HepG2 (cell line): Measurements from ENCODE around the gene NUDT8. TPM values are rescaled to one million over a fixed set of nuclear protein-coding genes. Genes with fewer than 3 reads are reported as not detected.

Experiments
- ATAC-seq: fragments of 200-7000 bp; cut with Tn5 transposase; 3 replicates; pipeline ENCODE4 v1.9.1; 2020; ENCODE audit warnings: mild to moderate bottlenecking, moderate library complexity
- BruUV-seq: library from RNA; stranded (reverse); fragments of 400-500 nt; replicated peaks from 2 replicates; lab custom pipeline; 2021; lab: Mats Ljungman, UMichigan
- CTCF ChIA-PET: fragments of 300-600 bp; formaldehyde crosslinking; extraction: SDS; loops from one replicate; lab custom pipeline; 2021; ENCODE audit warnings: low total read pairs, inconsistent platforms, low intra/inter-chr PET ratio; lab: Yijun Ruan, JAX
- POLR2A ChIA-PET: fragments of 350-600 bp; sonication (Branson Sonifier 250); formaldehyde crosslinking; loops from one replicate; lab custom pipeline; 2020; ENCODE audit warnings: antibody characterized with exemption, inconsistent platforms; lab: Yijun Ruan, JAX
- DNase-seq: peaks from one replicate; pipeline ENCODE4 v3.0.0-alpha.2; 2015; ENCODE audit warnings: low spot score
- FAIRE-seq: peaks from 3 replicates; lab custom pipeline; 2011; peaks lifted over from hg19 to GRCh38; lab: Jason Lieb, UNC
- H2AFZ ChIP-seq: one replicate; pipeline ENCODE4 v1.6.1; 2011; ENCODE audit warnings: low read length, inconsistent platforms
- H3K27ac ChIP-seq: fragments of 300-600 bp; 3 replicates; pipeline ENCODE4 v1.8.0; 2011; ENCODE audit warnings: mixed run types, mild to moderate bottlenecking, mixed read lengths, low read length, inconsistent platforms; ENCODE audit not compliant: insufficient read depth; ENCODE audit errors: extremely low read length
- H3K27me3 ChIP-seq, 2 experiments: fragments of 200-600 bp in 1 of 2; 2 replicates in 1 of 2; 3 replicates in 1 of 2; pipeline versions ENCODE4 v1.6.0 to v1.8.0; 2011; ENCODE audit warnings: low read length in 2 of 2, mild to moderate bottlenecking in 2 of 2, moderate library complexity in 2 of 2, inconsistent platforms in 1 of 2; ENCODE audit not compliant: insufficient read depth in 2 of 2, control insufficient read depth in 1 of 2
- H3K36me3 ChIP-seq, 2 experiments: fragments of 200-600 bp in 1 of 2; replicated peaks in 1 of 2; 2 replicates in 1 of 2; 3 replicates in 1 of 2; pipeline versions ENCODE4 v1.5.1 to v1.8.0; 2011; ENCODE audit warnings: low read length in 2 of 2, inconsistent platforms in 1 of 2; ENCODE audit not compliant: insufficient read depth in 2 of 2, control insufficient read depth in 1 of 2
- H3K4me1 ChIP-seq: 2 replicates; pipeline ENCODE4 v1.5.1; 2012; ENCODE audit warnings: low read length, inconsistent platforms; ENCODE audit not compliant: insufficient read depth
- H3K4me2 ChIP-seq: 2 replicates; pipeline ENCODE4 v1.6.0; 2011; ENCODE audit warnings: low read depth, low read length, inconsistent platforms
- H3K4me3 ChIP-seq, 3 experiments: fragments of 200-600 bp in 1 of 3; sonication (generic), shearing (Covaris generic) in 1 of 3; replicated peaks in 1 of 3; 2 replicates each; pipeline ENCODE4 v1.5.1; 2011 to 2016; ENCODE audit warnings: low read length in 3 of 3, inconsistent platforms in 2 of 3, low read depth in 2 of 3, mild to moderate bottlenecking in 2 of 3, control low read depth in 1 of 3, mixed read lengths in 1 of 3; ENCODE audit not compliant: insufficient read depth in 1 of 3
- H3K79me2 ChIP-seq: one replicate; pipeline ENCODE4 v1.6.1; 2011; ENCODE audit warnings: low read length, inconsistent platforms; ENCODE audit not compliant: insufficient read depth
- H3K9ac ChIP-seq: 2 replicates; pipeline ENCODE4 v1.6.0; 2011; ENCODE audit warnings: mild to moderate bottlenecking, low read depth, low read length, inconsistent platforms; ENCODE audit not compliant: insufficient read depth
- H3K9me3 ChIP-seq: 2 replicates; pipeline ENCODE4 v1.5.1; 2012; ENCODE audit warnings: mild to moderate bottlenecking, low read length
- H4K20me1 ChIP-seq: 2 replicates; pipeline ENCODE4 v1.6.0; 2011; ENCODE audit warnings: inconsistent platforms, mild to moderate bottlenecking, low read length, moderate library complexity; ENCODE audit not compliant: insufficient read depth
- HMG20A ChIP-seq: IDR thresholded peaks from 2 replicates; pipeline ENCODE4 v1.6.1; 2016; ENCODE audit warnings: borderline replicate concordance
- NFKB2 ChIP-seq: sonication (generic); formaldehyde crosslinking; IDR thresholded peaks from 2 replicates; pipeline ENCODE4 v1.4.0; 2020; ENCODE audit warnings: missing genetic modification reagents, borderline replicate concordance
- TFAP4 ChIP-seq: sonication (generic); IDR thresholded peaks from 2 replicates; pipeline ENCODE4 v1.6.1; 2016; ENCODE audit warnings: low read depth, borderline replicate concordance
- ZNF567 ChIP-seq: sonication (generic); formaldehyde crosslinking; IDR thresholded peaks from 2 replicates; pipeline ENCODE4 v1.8.1; 2023; ENCODE audit warnings: mild to moderate bottlenecking, missing genetic modification reagents, borderline replicate concordance
- ZNF766 ChIP-seq: sonication (generic); formaldehyde crosslinking; IDR thresholded peaks from 2 replicates; pipeline ENCODE4 v1.5.0; 2020; ENCODE audit warnings: missing genetic modification reagents, borderline replicate concordance
- WGBS: methylation state at CpG from one replicate; pipeline ENCODE4 v1.1.6; 2017; ENCODE audit warnings: low lambda C conversion rate; 5-methylcytosine and 5-hydroxymethylcytosine counted together
- in situ Hi-C: cut with HindIII; loops from 2 replicates; pipeline ENCODE4 v1.10.0; 2017; ENCODE audit warnings: low pct_unique_long_range_greater_than_20kb; ENCODE audit not compliant: extremely low pct_ligation_motif_present
- intact Hi-C: fragments of 100-400 bp; cut with micrococcal nuclease; formaldehyde crosslinking; loops from one replicate; pipeline ENCODE4 v1.10.0; 2022; ENCODE audit not compliant: unreplicated experiment
- polyA plus RNA-seq, 8 experiments: library from polyadenylated mRNA; depleted of rRNA in 3 of 8; stranded (reverse) in 7 of 8; unstranded in 1 of 8; fragments of >200 nt; fragmentation: Illumina TruSeq in 4 of 8; extraction: Trizol in 4 of 8; gene quantifications; 2 replicates each; pipeline versions ENCODE4 v1.2.1 to v1.2.3, GENCODE V29; 2011 to 2016; ENCODE audit warnings: low read depth in 4 of 8, missing spikeins in 1 of 8, mixed read lengths in 1 of 8; ENCODE audit not compliant: insufficient read depth in 1 of 8
- total RNA-seq, 5 experiments: library from RNA; depleted of rRNA; stranded (reverse); fragments of >200 nt; fragmentation: Illumina TruSeq; extraction: Trizol; gene quantifications; 2 replicates each; pipeline ENCODE4 v1.2.3, GENCODE V29; 2016; ENCODE audit warnings: low read depth in 1 of 5
- TF ChIP-seq, protein P1 (sequence below): sonication (generic); formaldehyde crosslinking; IDR thresholded peaks from 2 replicates; pipeline ENCODE4 v1.4.0; 2020; ENCODE audit warnings: missing genetic modification reagents
- TF ChIP-seq, protein P2 (sequence below): sonication (generic); formaldehyde crosslinking; IDR thresholded peaks from 2 replicates; pipeline ENCODE4 v1.5.0; 2020; ENCODE audit warnings: missing genetic modification reagents, mild to moderate bottlenecking, borderline replicate concordance

NUDT8 gene
- total and polyA plus RNA-seq, 2 of the 13 experiments (the other 11 are each of a cell fraction or from before 2014, with no cell fraction given), result 6.7 to 25.8 TPM

- no peaks in the 10 kb centered on the region for H3K4me1 ChIP-seq
- no peak for TF ChIP-seq ZNF567 (CRISPR knock-in tag)
- TF ChIP-seq, all 625 proteins: peak for 0
- Histone ChIP-seq H3K4me3 (no peak overlapping the region), H3K4me2 (no peak overlapping the region), H3K79me2 (no peaks in the 10 kb centered on the region), H3K27ac (no peak overlapping the region), H4K20me1 (no peaks in the 10 kb centered on the region), H2AFZ (no peak overlapping the region), H3K27me3 (peaks cover 1 to 17% of the 10 kb centered on the region in 2 experiments; a peak in 3 of 5 replicates), H3K36me3 (no peaks in the 10 kb centered on the region), H3K9me3 (no peaks in the 10 kb centered on the region), H3K9ac (no peak overlapping the region)
- in situ Hi-C loops, result loop anchor here (25.0 kb wide), 1 partner anchor 120 kb away; no protein-coding TSS in a partner anchor
- intact Hi-C loops, result no loop called here
- ChIA-PET POLR2A (no interaction called here), CTCF (no interaction called here)
- no TSS peak for BruUV-seq
- no peak for ATAC-seq
- WGBS, result 46% methylated on average over 3 of the region's 20 CpGs
- DNase-seq, result no peak
- no peak for FAIRE-seq
Measured at GRCh38 chr11:67666676-67667489, 37.1 kb upstream of the NUDT8 start.

DNA sequence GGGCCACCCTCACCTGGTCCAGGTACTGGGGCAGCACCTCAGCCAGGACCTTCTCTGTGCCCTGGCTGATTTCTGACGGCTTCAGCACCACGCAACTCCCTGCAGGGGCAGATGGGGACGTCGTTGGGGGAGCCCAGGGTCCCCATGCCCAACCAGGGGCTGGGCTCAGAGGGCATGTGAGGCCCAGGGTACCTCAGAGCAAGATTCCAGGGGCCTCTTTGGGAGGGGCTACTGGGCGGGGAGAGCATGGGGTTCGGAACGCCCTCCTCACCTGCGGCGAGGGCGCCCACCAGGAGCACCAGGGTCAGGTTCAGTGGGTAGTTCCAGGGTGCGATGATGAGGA lies 36.5 kb upstream of the NUDT8 start:
- DNase-seq, result no peak
- TF ChIP-seq, protein P1, sequence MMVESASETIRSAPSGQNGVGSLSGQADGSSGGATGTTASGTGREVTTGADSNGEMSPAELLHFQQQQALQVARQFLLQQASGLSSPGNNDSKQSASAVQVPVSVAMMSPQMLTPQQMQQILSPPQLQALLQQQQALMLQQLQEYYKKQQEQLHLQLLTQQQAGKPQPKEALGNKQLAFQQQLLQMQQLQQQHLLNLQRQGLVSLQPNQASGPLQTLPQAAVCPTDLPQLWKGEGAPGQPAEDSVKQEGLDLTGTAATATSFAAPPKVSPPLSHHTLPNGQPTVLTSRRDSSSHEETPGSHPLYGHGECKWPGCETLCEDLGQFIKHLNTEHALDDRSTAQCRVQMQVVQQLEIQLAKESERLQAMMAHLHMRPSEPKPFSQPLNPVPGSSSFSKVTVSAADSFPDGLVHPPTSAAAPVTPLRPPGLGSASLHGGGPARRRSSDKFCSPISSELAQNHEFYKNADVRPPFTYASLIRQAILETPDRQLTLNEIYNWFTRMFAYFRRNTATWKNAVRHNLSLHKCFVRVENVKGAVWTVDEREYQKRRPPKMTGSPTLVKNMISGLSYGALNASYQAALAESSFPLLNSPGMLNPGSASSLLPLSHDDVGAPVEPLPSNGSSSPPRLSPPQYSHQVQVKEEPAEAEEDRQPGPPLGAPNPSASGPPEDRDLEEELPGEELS, result no peak
- TF ChIP-seq HMG20A (CRISPR knock-in tag) (no peak), ZNF766 (no peak), NFKB2 (CRISPR knock-in tag) (no peak), TFAP4 (no peak)
- TF ChIP-seq, protein P2, sequence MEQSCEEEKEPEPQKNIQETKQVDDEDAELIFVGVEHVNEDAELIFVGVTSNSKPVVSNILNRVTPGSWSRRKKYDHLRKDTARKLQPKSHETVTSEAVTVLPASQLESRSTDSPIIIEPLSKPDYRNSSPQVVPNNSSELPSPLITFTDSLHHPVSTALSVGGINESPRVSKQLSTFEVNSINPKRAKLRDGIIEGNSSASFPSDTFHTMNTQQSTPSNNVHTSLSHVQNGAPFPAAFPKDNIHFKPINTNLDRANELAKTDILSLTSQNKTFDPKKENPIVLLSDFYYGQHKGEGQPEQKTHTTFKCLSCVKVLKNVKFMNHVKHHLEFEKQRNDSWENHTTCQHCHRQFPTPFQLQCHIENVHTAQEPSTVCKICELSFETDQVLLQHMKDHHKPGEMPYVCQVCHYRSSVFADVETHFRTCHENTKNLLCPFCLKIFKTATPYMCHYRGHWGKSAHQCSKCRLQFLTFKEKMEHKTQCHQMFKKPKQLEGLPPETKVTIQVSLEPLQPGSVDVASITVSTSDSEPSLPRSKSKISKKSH (CRISPR knock-in tag), result no peak

More for the DNA sequence above, 36.5 kb upstream of the NUDT8 start:
- Histone ChIP-seq H3K27ac (no peak overlapping the region), H3K9me3 (no peaks in the 10 kb centered on the region), H3K4me3 (no peak overlapping the region), H3K27me3 (peaks cover 1 to 17% of the 10 kb centered on the region in 2 experiments; a peak in 3 of 5 replicates), H3K9ac (no peak overlapping the region), H3K4me1 (no peaks in the 10 kb centered on the region), H3K4me2 (no peak overlapping the region), H4K20me1 (no peaks in the 10 kb centered on the region), H3K79me2 (no peaks in the 10 kb centered on the region), H2AFZ (no peak overlapping the region), H3K36me3 (no peaks in the 10 kb centered on the region)
- CTCF ChIA-PET, result no interaction called here
- no TSS peak for BruUV-seq
- POLR2A ChIA-PET, result no interaction called here
- FAIRE-seq (no peak), ATAC-seq (no peak)
- in situ Hi-C loops (loop anchor here (25.0 kb wide), 1 partner anchor 121 kb away; no protein-coding TSS in a partner anchor), intact Hi-C loops (no loop called here)
- 100% methylated on average over 2 of the region's 11 CpGs for WGBS
